SK-N-SH (cell line): Measurements from ENCODE around the gene MPV17L2.

Experiments
- EP300 ChIP-seq, 2 experiments: IDR thresholded peaks; 2 replicates each; pipeline versions ENCODE4 v1.4.0 to v1.6.1; 2012; ENCODE audit warnings: borderline replicate concordance in 1 of 2, low read depth in 1 of 2, low read length in 1 of 2
- FOXM1 ChIP-seq: IDR thresholded peaks from 2 replicates; pipeline ENCODE4 v1.4.0; 2012; ENCODE audit warnings: low read depth, mild to moderate bottlenecking
- POLR2AphosphoS5 ChIP-seq: IDR thresholded peaks from 2 replicates; pipeline ENCODE4 v1.6.1; 2012; ENCODE audit warnings: low read depth, low read length
- RXRA ChIP-seq: IDR thresholded peaks from 2 replicates; pipeline ENCODE4 v1.4.0; 2012; ENCODE audit warnings: low read depth, mild to moderate bottlenecking, borderline replicate concordance
- YY1 ChIP-seq: IDR thresholded peaks from 2 replicates; pipeline ENCODE4 v1.4.0; 2012; ENCODE audit warnings: low read depth, mild to moderate bottlenecking
- TF ChIP-seq, protein P1 (sequence below): fragments of 200-600 bp; sonication (generic); IDR thresholded peaks from 2 replicates; pipeline ENCODE4 v1.6.1; 2017; ENCODE audit warnings: antibody characterized with exemption, mild to moderate bottlenecking, moderate library complexity

GRCh38 chr19:18168673-18169381 lies 24.2 kb upstream of the MPV17L2 start:
- no peak for TF ChIP-seq EP300 (IDR thresholded peaks at IDR 0.05; ENCODE audit: borderline replicate concordance in 1 of 2, low read depth in 1 of 2, low read length in 1 of 2)
- TF ChIP-seq, protein P1, sequence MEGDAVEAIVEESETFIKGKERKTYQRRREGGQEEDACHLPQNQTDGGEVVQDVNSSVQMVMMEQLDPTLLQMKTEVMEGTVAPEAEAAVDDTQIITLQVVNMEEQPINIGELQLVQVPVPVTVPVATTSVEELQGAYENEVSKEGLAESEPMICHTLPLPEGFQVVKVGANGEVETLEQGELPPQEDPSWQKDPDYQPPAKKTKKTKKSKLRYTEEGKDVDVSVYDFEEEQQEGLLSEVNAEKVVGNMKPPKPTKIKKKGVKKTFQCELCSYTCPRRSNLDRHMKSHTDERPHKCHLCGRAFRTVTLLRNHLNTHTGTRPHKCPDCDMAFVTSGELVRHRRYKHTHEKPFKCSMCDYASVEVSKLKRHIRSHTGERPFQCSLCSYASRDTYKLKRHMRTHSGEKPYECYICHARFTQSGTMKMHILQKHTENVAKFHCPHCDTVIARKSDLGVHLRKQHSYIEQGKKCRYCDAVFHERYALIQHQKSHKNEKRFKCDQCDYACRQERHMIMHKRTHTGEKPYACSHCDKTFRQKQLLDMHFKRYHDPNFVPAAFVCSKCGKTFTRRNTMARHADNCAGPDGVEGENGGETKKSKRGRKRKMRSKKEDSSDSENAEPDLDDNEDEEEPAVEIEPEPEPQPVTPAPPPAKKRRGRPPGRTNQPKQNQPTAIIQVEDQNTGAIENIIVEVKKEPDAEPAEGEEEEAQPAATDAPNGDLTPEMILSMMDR: no peak
- TF ChIP-seq POLR2AphosphoS5: no peak
- TF ChIP-seq FOXM1: no peak
- no peak for TF ChIP-seq RXRA
- no peak for TF ChIP-seq YY1
